HG03575 (cell line): ENCODE data around the gene OCA2.

Experiments
- ATAC-seq: cut with Tn5 transposase; IDR thresholded peaks from one replicate; pipeline ENCODE4 v1.9.1; 2021; ENCODE audit not compliant: unreplicated experiment, insufficient number of reproducible peaks, low FRiP score; ENCODE audit errors: extremely low read depth

Gene OCA2

GRCh38 chr15:27816790-27817189 lies 282.3 kb downstream of the OCA2 start:
- no peak for ATAC-seq

GRCh38 chr15:27815035-27815434 lies 284.1 kb downstream of the OCA2 start:
- ATAC-seq, result no peak

- no peak for ATAC-seq
Measured at GRCh38 chr15:27813139-27813538, 286.0 kb downstream of the OCA2 start.

- no peak for ATAC-seq
Measured at GRCh38 chr15:27808182-27808581, 290.9 kb downstream of the OCA2 start.

GRCh38 chr15:27807335-27807734 lies 291.8 kb downstream of the OCA2 start:
- no peak for ATAC-seq

- no peak for ATAC-seq
Measured at GRCh38 chr15:27806396-27806795, 292.7 kb downstream of the OCA2 start.

- no peak for ATAC-seq
Measured at GRCh38 chr15:27805261-27806220, 293.6 kb downstream of the OCA2 start.

- ATAC-seq, result no peak
Measured at GRCh38 chr15:27804569-27805260, 294.4 kb downstream of the OCA2 start.

GRCh38 chr15:27798807-27799206 lies 300.3 kb downstream of the OCA2 start:
- ATAC-seq, result no peak

- ATAC-seq, result no peak
Measured at GRCh38 chr15:27797765-27798164, 301.4 kb downstream of the OCA2 start.

- ATAC-seq, result no peak
Measured at GRCh38 chr15:27796405-27797320, 302.5 kb downstream of the OCA2 start.

- no peak for ATAC-seq
Measured at GRCh38 chr15:27792756-27793264, 306.3 kb downstream of the OCA2 start.

- no peak for ATAC-seq
Measured at GRCh38 chr15:27790270-27790669, 308.8 kb downstream of the OCA2 start.

GRCh38 chr15:27787931-27788330 lies 311.2 kb downstream of the OCA2 start:
- ATAC-seq, result no peak

- ATAC-seq, result no peak
Measured at GRCh38 chr15:27784107-27784506, 315.0 kb downstream of the OCA2 start.

- no peak for ATAC-seq
Measured at GRCh38 chr15:27783678-27784077, 315.4 kb downstream of the OCA2 start.

- no peak for ATAC-seq
Measured at GRCh38 chr15:27782125-27782524, 317.0 kb downstream of the OCA2 start.

- ATAC-seq, result no peak
Measured at GRCh38 chr15:27776501-27776900, 322.6 kb downstream of the OCA2 start.

- no peak for ATAC-seq
Measured at GRCh38 chr15:27774638-27775037, 324.5 kb downstream of the OCA2 start.
